Skin of body (tissue), 2 donors: ENCODE measurements around the gene UGT1A10. TPM values are rescaled to one million over a fixed set of nuclear protein-coding genes. Genes with fewer than 3 reads are reported as not detected.

ENCODE experiments used
- DNase-seq: peaks from one replicate; lab custom pipeline; 2025; lab: John Stamatoyannopoulos, UW
- total RNA-seq: library from RNA; depleted of rRNA; stranded (reverse); fragments of >200 nt; gene quantifications from one replicate; pipeline ENCODE4 v1.2.3, GENCODE V29; 2014

UGT1A10 gene
- total RNA-seq, 1 donor from 2014 or later: not detected

DNA sequence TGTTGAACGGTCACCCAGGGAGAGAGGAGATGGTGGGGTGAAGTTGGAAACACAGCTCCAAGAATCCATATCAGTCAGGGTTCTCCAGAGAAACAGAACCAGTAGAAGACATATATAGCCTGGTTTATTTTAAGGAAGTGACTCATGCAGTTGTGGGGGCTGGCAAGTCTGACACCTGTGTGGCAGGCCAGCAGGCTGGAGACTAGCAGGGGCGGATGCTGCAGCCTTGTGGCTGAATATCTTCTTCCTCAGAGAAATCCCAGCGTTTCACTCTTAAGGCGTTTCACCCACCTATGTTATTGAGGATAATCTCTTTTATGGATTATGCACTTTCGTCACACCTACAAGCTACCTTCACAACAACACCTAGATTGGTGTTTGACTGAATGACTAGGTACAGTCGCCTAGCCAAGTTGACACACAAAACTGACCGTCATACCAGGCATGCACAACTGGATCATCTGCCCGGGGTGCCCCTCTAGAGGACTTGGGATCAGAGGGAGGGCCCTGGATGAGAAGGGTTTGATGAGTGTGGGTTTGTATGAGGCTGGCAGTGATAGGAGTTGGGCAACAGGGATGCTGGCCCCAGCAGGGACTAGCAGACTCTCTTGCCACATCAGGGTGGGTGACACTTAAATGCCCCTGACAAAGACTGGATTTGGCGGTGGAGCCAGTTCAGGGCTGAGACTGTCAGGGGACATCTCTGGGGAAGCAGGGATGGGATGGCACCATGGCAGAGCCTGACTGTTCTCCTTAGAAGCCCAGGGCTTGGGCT lies 165.3 kb downstream of the UGT1A10 start:
- DNase-seq: no peak

DNA sequence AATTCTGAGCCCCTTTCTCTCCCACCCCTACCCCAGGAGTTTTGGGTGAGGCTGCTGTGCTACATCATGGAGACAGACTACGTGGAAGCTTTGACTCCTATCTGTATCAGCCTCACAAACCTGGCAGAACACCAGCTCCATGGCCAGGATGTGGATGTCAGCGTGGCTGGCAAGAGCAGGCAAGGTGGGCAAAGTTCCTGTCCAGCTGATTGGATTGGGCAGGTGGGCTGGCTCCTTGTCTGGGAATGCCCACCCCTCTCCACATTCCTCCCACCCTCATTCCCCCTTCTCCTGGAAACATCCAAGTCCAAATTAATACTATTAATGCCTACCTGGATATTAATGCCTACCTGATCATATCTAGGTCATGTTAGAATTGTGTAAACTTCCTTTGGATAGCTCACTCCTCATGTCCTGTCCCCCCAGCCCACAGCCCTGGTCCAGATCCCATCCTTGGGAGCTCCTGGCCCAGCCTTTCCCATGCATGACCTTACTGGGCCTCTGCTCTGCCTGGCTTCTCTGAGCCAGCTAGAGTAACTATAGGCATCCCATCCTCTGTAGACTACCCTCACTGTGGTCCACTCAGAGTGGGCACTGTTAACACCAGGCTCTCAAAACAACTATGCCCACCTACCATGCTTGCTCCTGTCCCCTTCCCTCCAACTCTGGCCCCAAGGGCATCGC lies 166.0 kb downstream of the UGT1A10 start:
- DNase-seq: no peak

DNA sequence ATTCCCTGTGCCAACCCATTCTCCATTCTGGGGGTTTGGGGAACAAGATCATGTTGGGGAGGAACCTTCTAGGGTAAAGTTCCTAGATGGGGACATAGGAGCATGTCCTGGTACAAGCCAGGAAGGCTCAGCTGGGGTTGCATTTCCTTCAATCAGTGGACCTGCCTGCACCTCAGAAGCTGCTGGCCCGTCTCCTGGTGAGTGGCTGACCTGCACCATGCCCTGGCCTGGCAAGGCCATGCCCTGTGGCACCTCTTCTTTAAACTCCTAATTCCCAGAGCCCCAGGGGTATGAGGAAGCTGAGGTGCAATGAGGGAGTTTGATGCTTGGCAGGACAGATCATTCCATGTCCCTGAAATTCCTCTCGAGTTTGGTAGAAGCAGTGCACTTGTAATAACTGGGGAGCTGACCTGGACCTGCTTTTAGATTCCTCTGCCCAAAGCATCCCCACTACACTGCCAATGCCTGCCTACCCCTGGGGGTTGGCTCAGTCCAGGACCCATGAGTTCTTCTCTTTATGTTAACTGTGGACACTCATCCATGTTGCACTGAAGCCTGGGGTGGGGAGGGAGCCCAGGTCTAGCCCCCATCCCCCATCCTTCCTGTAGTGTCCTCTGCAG lies 167.2 kb downstream of the UGT1A10 start:
- no peak for DNase-seq

DNA sequence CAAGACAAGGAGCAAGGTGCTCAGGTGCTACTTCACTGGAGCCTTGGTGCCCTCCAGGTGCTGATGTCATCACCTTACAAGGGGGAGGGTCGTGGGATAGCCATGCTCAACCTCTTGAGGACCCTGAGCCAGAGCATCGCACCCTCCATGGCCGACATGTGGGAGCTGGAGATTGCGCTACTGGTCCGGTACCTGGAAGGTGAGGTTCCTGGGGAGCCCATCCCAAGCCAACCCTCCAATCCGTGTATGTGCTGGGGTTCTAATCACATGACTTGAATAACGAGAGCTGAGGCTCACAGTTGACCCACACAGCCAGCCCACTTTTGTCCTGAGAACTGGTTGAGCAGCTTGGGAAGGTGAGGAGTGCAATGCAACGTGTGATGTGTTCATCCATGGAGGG lies 167.7 kb downstream of the UGT1A10 start:
- DNase-seq: no peak

DNA sequence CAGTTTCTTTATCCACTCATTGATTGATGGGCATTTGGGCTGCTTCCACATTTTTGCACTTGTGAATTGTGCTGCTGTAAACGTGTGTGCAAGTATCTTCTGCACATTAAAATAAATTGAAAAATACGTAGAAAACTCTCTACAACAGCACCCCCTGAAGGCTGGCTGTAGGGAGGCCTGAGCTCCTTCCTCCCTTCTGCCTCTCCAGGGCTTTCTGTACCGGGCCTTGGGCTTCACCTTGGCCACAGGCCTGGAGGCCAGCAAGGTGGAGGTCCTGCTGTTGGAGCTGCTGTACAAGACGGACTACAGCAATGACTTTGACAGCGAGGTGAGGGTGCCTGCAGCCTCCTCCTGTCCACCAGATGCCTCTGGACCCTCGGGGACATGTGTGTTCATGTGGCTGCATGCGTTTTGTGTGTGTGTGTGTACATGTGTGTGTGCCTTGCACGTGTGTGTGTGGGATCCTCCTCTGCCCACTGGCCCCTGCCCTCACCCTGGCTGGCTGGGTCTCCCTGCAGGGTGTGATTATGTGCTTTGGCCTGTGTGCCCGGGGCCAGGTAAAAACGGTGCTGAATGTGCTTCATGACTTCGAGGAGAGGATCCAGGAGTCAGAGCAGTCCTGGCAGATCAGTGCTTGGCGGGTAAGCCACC lies 171.1 kb downstream of the UGT1A10 start:
- DNase-seq: no peak

DNA sequence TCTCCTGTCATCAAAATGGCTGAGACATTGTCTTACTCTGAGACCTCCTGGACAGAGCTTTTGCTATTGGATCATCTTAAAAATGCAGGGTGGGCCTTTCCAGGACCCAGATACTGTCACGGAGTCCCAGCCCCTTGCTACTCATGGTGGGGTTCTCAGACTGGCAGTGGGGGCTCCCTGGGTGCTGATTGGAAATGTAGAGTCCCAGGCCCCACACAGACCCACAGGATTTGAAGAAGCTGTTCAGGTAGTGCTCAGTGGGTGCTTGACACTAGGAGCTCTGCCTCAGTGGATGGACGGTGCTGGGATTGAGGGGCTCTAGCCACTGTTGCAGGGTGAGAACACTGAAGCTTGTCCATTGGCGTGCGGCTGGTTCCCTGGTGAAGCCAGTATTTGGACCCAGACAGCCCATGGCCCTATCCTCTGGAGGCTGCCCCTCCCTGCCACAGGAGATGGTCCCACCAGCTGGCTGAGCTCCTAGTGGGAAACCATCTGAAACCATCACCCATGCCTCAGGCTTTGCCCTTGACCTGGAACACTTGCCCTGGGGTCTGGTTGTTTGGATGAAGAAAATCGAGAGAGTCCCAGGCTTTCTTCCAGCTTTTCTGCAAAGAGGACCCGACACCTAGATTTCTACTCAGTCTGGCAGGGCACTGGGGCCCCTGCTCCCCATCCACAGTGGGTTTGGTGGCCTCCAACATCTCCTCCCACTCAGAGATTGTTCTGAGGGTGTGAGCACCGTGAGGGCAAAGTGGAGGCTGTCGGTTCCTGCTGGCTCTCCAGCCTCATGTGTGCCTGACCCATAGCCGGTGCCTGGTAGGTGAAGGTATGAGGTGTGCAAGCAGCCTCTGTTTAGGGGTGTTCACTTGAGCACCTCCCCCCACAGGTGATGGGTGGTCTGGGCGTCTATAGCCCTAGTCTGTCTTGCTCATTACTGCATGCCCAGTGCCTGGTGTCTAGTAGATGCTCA lies 172.0 kb downstream of the UGT1A10 start:
- no peak for DNase-seq

DNA sequence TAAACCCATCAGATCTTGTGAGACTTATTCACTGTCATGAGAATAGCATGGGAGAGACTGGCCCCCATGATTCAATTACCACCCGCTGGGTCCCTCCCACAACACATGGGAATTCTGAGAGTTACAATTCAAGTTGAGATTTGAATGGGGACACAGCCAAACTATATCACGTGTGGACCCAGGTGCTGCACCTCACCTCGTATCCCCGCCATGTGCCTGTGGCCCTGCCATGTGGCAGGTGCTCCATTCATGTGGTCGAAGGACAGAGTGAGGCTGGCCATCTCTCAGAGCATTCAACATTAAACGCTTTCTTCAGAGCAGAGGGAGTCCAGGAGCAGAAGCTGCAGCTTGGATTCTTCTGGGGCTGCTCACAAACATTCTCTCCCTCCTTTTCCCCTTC lies 174.1 kb downstream of the UGT1A10 start:
- DNase-seq: no peak

DNA sequence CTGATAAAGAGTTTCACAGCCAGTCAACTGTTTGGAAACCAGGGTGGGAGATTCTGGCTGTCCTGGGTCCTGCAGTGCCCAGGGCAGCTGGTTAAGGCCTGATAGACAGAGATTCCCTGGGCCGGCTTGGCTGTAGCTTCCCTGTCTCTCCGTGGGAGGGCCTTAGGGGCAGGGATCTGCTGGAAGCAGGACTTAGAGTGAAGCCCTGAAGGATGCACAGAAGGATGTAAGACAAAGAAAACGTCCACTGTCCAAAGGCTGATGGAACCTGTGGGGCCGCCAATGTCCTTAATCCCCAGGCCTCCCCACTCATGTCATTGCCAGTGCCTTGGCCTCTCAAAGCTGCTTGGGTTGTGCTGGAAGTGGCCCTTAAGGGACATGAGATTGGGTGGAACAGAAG lies 174.8 kb downstream of the UGT1A10 start:
- DNase-seq: no peak

DNA sequence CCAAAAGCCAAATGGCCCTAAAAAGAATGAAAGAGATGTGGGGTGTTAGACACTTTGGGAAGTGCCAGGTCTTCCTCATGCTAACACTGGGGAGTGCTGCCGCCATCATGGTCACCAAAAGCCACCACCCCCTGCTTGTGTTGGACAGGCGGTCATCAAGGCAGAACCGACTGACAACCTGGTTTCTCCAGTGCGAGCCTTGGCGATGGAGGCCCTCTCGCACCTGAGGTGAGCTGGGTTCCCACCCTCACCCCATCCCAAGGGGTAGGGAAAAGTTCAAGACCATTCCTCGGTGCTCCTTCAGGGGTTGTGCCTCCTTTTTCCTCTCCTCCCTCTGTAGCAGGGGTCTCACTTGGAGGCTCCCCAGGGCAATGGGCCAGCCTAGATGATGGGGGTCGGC lies 175.5 kb downstream of the UGT1A10 start:
- DNase-seq: no peak

DNA sequence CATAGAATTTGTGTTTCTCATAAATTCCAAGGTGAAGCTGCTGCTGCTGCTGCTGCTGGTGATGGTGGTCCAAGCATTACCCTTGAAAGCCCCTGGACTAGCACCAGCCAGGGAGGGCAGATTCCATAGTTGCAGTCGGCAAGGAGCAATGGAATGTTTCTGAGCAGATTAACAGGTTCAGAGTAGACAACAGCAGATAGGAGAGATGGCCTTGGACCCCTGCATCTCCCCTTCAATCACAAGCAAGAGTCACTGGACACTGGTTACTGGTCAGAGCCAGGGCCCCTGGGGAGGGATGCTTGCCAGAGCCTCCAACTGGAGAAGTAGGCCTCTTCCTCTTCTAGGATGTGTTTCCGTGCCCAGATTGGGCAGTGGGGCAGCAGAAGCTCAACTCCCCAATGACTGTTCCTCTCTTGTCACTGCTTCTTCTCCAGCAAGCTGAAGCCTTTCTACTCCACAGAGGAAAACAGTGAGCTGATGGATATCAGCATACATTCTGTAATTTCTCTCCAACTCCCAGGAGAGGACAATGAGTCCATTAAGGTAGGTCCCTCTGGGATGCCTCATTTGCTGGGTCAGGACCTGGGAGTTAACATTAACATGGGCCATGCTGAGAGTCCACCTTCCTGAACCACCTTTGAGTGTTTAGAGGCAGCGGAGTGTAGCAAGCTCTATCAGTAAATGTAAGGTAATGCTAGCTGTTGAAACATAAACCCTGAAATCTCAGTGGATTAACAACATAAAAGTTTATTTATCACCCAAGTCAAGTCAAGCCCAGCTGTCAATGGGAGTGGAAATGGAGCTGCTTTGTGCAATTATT lies 177.2 kb downstream of the UGT1A10 start:
- no peak for DNase-seq

DNA sequence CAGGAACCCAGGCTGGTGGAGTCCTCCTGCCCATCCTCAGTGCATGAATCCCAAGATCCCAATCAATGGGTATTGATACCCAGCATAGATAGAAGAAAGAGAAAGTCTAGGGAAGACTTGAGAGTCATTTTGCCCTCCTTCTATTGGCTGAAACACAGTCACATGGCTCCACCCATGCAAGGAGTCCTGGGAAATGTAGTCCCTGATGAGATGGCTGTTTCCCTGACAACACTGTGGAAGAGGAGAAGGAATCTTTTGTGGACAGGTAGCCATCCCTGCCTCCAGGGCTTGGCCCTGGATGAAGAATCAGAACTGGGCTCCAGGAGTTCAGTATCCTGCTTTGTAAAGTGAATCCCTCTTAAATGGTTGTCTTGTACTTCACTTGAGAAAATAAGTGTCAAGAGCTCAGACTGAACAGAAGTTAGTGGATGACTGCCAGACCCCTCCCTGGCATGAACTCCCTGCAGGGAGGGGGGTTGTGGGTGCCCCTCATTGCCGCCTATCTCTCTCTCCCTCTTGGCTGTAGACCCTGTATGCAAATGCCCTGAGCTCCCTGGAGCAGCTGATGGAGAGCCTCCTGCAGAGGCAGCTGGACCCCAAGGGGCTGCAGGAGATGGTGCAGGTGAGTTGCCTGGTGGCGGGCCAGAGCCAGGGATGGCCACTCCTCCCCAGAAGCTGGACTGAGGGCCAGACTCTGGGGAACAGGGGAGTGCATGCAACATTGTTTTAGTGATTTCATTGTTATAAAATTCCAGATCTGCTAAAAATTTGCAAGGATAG lies 178.0 kb downstream of the UGT1A10 start:
- DNase-seq: no peak

DNA sequence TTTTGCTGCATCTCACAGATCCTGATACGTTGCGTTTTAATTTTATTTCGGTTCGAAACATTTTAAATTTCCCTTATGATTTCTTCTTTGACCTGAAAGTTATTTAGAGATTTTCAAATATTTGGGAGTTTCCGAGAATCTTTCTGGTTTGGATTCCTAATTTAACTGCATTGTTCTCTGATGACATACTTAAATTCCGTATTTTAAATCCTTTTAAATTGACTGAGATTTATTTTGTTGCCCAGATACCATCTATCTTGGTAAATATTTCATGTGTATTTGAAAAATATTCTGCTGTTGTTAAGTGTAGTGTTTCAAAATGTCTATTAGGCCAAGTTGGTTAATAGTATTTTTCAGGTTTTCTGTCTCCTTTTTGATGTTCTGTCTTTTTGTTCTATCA lies 179.6 kb downstream of the UGT1A10 start:
- no peak for DNase-seq

DNA sequence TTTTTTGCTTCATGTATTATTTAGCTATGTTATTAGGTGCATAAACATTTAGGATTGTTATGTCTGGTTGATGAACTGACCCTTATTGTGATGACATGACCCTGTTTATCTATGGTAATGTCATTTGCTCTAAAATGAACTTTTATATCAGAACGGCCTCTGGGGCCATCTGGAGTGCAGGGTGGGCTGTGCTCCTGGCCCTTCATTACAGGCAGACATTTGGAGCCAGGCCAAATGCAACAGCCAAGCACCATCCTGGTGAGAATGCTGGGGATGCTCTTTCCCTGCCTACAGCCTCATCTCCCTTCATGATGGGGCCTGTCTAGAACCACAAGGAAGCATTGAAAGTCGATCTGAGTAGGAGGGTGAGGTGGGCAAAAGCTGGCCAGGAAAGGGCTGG lies 180.1 kb downstream of the UGT1A10 start:
- DNase-seq: no peak

DNA sequence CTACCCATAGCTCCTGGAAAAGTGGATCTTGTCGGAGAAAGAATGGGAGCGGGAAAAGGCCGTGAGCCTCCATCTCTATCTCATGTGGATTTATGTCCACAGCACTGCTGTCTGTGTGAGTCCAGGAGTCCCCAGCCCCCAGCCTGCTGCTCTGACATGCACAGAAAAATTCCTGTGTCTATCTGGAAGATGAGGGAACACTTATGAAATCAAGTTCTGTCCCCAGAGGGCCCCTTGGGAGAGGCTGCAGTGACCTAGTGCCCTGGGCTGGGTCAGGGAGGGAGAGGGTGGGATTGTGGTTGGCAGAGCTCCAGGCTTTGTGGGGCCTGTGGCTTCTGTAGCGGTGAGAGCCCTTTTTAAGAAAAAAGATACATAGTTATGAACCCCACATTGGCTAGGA lies 180.5 kb downstream of the UGT1A10 start:
- no peak for DNase-seq

DNA sequence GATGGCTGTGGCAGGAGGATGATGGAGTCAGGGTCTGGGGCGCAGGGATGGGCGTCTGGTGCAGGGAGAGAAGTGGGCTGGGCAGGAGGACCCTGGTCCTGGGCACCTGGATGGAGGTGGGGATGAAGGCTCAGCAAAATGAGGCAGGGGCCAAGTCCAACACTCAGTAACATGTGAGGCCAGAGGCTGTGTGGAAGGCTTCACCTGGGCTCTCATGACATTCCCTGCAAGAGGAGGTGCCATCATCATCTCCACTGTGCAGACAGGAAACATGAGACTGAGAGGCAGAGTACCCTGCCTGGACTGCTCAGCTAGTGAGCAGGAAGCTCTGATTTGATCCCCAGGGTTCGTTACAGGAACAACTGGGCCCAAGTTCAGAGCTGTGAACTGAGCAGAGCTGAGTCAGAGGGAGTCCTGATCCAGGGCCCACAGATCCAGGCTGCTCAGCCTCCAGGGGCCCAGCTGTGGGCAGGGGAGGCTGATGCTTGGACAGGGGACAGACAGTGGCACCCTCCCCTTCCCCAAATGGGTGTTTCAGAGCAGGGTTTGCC lies 181.2 kb downstream of the UGT1A10 start:
- DNase-seq: no peak

DNA sequence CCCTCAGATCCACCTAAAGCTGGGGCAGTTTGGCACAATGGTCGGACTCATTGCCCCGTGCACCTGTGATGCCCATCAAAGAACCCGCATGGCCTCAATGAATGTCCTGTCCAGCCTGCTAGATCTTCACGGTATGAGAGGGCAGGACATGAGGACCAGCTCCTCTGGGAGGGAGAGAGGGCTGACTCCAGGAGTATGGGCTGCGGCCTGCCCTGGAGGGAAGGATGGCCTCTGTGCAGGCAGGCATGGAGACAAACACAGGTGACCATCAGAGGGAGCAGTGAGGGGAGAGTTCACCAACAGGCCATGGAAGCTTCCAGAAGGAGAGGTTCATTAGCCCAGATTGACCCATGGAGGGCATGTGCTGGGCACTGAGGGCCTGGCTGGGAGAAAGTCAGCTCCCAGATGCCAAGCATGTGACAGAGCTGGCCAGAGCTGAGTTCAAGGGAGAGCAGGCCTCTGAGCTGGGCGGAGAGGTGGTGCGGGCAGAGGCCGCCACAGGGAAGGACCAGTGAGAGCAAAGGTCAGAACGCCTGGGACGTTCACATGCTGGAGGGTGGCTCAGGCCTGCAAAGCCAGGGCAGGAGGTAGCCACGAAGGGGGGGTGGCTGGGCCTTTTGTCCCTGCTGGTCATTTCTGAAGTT lies 181.9 kb downstream of the UGT1A10 start:
- DNase-seq: no peak

DNA sequence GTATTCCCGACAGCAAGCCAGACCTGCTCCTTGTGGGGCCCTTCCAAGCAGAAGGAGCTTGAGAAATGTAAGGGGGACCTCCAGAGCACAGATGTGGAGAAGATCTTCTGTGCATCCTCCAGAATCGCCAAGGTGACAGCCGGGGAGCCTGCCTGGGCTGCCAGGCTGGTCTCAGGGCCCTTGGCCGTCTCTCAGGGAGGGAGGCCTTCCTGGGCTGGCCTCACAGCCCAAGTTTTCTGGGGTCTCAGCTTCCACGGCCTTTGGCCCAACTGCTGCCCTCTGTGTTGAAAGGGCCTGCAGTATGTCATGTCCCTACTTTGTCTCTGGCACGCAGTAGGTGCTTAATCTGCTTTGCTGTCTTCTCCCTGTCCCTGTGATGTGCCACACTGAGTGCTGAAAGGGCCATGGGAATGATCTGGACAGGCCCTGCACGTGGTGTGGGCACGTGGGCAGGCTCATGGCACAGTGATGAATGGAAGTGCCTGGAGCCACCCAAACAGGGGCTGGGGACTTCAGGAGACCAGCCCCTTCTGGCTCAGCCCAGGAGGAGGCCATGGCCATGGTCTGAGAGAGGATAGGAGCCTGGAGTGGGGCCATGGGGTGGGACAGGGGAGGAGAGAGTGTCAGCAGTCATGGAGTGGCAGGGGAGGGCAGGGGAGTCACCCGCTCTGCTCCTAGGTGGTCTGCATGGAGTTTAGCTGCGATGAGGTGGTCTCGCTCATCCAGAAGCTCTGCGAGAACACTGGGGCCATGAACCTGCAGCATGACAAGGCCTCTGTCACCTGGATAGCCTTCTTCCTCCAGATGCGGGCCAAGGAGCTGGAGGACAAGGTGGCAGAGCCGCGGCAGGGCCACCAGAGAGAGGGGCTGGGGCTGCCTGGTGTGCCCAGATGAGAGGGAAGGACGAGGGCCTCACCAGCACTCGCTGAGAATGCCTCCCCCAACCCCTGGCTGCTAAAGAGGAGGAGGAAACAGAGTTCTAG lies 182.7 kb downstream of the UGT1A10 start:
- no peak for DNase-seq
